GM12801 (cell line): Measurements from ENCODE around the gene ATP6V1F.

Source experiments
- CTCF ChIP-seq: IDR thresholded peaks from one replicate; pipeline ENCODE4 v1.5.1; 2011; ENCODE audit warnings: control low read depth; ENCODE audit not compliant: insufficient read length; ENCODE audit errors: extremely low read depth

ATP6V1F gene

GRCh38 chr7:128911423-128912031 lies 48.9 kb downstream of the ATP6V1F start:
- TF ChIP-seq CTCF = no peak

GRCh38 chr7:128912281-128912680 lies 49.6 kb downstream of the ATP6V1F start:
- no peak for TF ChIP-seq CTCF

- no peak for TF ChIP-seq CTCF
Measured at GRCh38 chr7:128913870-128914565, 51.4 kb downstream of the ATP6V1F start.

GRCh38 chr7:128914566-128915151 lies 52.0 kb downstream of the ATP6V1F start:
- no peak for TF ChIP-seq CTCF

- no peak for TF ChIP-seq CTCF
Measured at GRCh38 chr7:128915271-128915819, 52.7 kb downstream of the ATP6V1F start.
